Measurements from ENCODE around the gene MKLN1.
"Not testable (repeated sequence)": the region's sequence is repeated elsewhere in the genome, so short reads cannot be mapped to it uniquely, and the experiment has no call there.

Gene MKLN1

DNA sequence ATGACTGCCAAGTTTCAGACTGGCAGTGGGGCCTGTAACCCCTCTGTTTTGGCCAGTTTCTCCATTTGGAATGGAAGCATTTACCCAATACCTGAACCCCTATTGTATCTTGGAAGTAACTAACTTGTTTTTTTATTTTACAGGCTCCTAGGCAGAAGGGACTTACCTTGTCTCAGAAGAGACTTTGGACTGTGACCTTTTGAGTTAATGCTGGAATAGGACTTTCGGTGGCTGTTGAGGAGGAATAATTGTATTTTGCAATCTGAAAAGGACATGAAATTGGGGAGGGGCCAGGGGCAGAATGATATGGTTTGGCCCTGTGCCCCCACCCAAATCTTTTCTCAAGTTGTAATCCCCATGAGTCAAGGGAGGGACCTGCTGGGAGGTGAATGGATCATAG, 20.0 kb upstream of the MKLN1 start:
- H3K4me3 ChIP-seq (ENCODE audit: low read depth, low read length) = no peak overlapping the region

DNA sequence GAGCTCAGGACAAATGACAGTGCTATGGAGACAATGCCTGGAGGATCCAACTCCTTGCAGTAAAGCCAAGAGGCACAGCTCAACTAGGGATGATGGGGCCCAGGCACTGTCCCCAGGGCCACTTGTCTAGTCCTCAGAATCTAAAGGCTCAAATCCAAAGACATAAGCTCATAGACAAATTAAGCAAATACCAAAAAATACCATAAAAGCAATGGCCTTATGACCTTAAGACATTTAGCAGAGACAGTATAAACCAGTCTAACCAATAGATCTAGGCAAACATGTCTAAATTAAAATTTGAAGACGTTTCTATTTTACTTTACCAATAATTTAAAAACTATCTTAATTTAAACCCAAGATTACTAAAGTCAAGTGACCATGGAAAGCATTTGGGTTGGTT, 14.8 kb upstream of the MKLN1 start:
- H3K4me3 ChIP-seq (ENCODE audit: low read depth, low read length) = no peak overlapping the region

DNA sequence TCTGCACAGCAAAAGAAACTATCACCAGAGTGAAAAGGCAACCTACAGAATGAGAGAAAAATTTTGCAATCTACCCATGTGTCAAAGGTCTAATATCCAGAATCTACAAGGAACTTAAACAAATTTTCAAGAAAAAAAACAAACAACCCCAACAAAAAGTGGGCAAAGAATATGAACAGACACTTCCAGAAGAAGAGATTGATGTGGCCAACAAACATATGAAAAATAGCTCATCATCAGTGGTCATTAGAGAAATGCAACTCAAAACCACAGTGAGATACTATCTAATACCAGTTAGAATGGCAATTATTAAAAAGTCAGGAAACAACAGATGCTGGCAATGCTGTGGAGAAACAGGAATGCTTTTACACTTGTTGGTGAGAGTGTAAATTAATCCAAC, 7.1 kb upstream of the MKLN1 start:
- H3K4me3 ChIP-seq (ENCODE audit: low read depth, low read length) = no peak overlapping the region

DNA sequence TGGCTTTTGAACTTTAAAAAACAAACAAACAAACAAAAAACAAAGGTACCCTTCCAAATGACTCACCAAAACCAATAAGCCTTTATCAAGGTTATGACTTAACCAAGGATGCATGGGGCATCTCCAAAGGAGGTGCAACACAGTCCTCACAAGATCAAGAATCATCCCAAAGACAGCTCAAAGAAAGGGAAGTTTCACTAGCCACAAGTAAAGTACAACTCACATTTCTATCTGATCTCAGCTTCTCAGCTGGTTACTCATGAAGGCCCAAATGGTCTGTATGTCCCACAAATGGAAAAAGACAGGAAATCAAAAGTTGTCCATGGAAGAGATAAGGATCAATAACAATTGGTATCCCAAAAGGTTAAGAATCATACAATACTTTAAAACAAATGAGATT, 6.0 kb upstream of the MKLN1 start:
- H3K4me3 ChIP-seq (ENCODE audit: low read depth, low read length) = no peak overlapping the region

DNA sequence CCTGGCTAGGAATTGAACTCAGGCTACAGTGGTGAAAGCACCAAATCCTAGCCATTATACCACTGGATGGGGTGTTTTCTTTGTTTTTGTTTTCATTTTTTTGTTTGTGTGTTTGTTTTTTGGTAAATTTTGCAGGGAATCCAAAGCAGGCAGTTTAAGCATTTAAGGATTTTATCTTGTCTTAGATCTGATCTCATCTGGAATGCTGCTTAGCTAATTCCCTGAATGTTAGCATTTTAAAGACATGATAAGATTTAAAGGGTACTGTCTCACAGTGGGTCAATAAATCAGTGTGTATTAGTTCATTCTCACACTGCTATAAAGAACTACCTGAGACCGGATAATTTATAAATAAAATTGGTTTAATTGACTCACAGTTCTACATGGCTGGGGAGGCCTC, 5.6 kb upstream of the MKLN1 start:
- no peak overlapping the region for H3K4me3 ChIP-seq (ENCODE audit: low read depth, low read length)

DNA sequence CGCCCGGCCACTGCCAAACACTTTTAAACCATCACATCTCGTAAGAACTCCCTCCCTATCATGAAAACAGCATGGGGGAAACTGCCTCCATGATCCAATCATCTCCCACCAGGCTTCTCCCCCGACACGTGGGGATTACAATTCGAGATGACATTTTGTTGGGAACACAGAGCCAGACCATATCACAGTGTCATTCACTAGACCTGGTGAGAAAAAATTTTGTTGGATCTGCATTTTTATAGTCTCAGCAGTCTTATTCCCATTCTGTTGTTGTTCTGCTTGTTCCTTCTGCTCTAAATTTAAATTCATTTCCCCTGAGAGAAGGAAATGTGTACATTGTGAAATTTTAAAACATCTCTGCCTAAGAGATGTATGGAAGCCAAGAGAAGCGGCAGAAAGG, 4.8 kb upstream of the MKLN1 start:
- no peak overlapping the region for H3K4me3 ChIP-seq (ENCODE audit: low read depth, low read length)

DNA sequence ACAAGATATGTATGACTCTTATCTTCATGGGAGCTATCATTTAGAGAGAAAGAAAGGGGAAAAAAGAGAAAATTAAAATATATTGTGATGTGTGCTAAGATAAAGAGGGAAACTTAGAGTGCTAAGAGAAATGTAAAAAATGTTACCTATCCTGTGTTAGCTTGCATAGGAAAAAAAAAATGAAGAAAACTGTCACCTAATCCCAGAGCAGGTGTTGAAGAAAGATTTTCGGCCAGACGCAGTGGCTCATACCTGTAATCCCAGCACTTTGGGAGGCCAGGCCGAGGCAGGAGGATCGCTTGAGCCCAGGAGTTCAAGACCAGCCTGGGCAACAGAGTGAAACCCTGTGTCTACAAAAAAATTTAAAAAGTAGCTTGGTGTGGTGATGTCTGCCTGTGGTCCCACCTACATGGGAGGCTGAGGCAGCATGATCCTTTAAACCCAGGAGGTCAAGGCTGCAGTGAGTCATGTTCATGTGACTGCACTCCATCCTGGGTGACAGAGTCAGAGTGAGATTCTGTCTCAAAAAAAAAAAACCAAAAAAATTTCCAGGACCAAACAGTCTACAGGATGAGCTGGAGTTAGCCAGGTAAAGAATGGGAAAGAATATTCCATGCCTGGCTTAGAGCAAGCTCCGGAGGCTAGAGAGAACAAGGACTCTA, 2.4 kb upstream of the MKLN1 start:
- no peak overlapping the region for H3K4me3 ChIP-seq (ENCODE audit: low read depth, low read length)

DNA sequence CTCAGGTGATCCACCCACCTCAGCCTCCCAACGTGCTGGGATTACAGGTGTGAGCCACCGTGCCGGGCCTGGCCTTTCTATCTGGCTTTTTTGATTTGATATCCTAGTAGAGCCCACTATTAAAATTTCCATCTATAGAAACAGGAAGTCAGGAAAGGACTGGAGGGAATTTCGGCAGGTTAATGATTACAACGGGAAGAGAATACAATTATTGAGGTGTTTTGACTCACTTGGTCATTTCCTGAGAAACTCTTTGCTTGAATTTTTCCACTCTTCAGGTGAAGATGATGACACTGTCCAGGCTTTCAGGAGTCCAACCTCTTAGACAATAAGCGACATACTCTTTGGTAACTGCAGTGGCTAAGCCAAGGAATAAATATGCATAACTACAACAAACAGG, 1.1 kb upstream of the MKLN1 start:
- no peak overlapping the region for H3K4me3 ChIP-seq (ENCODE audit: low read depth, low read length)

DNA sequence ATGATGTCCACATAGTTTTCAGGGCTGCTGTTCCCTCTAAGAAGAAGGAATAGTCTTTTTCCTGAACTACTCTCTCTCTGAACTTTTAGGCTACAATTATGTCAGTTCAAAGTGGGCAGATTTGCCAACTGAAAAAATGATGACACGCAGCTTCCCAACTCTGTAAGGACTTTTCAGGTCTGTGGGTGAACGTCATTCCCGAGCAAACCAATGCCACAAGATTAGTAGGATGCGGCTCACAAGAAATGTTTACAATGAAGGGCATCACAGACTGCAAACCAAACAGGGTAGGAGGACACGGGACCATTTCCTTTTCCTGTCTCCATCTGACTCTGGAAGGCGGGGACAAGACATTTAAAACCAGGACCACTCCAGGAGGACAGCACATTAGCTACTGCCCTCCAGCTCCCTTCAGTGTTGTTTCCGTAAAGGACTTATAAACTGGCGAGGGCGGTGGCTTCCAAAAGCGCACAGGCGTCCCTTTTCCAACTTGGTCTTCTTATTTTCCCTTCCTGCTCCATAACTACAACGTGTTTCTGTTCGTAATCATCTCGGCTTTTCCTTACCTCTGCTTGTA, 539 bp upstream of the MKLN1 start:
- peak overlapping the region; percentile 78 for H3K4me3 ChIP-seq (ENCODE audit: low read depth, low read length)

DNA sequence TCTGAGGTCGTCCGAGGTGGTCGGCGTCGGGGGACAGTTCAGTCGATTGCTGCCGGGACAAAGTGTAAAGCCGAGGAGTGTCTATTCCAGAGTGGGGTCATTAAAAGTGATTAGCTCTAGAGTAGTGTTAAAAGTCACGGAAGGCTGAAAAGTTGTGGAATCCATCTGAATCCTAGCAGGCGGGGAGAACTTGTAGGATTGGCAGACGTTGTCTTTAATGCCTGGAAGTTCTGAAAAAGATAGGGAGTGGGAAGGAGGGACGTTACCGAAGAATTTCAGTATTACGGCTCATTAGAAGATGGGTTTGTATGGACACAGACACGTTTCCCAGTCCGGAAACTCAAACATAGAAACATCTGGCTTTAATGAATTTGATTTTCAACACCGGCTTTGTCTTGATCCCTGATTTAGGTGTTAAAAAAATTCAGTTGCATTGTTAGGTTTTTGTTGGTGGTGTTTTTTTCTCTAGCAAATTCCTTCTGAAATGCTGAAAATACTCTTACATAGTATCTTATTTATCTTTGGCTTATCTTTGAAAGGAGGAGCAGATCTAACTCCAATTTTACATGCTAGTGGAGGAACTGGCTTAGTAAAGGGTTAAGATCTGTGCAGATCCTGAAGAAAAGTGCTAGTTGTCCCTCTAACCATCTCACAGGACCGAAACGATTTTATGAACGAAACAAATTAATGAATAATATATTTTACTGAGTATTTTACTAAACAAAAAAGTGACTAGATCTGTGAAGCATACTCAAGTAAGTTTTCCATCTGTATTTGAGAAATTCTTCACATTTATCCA, 900 bp downstream of the MKLN1 start:
- H3K4me3 ChIP-seq (ENCODE audit: low read depth, low read length) = peak overlapping the region; percentile 78

DNA sequence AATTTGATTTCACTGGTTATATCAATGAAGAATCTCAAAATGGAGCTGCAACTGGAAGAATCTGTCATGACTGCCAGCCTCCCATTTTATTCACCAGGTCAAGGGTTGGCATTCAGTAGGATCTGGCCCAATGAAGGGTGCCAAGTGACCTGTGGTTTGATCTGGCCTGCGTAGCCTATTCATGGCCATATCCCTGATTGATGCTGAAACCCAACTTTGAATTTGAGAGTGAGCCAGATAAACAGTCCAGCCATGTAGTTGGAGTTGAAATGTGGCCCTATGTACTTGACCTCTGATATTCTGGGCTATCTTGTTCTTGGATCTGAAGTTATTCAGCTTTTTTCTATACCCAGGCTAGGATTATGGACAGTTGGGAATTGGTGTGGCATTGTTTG, 1.5 kb downstream of the MKLN1 start:
- peak overlapping the region; percentile 78 for H3K4me3 ChIP-seq (ENCODE audit: low read depth, low read length)

DNA sequence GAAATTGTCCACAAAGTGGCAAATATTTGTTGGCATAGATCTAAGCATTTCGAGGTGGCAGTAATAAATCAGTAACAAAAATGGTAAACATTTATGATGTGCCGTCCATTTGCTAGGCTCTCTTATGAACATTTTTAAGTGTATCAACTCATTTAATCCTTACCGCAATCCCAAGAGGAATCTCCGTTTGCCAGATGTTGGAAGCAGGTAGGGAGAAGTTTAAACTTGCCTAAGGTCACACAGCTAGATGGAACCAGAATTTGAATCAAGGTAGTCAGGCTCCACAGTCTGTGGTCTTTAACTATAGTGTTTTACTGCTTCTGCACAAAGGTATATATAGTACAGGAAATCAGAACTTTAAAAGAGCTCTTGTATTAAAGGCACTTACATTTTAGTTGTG, 2.6 kb downstream of the MKLN1 start:
- no peak overlapping the region for H3K4me3 ChIP-seq (ENCODE audit: low read depth, low read length)

DNA sequence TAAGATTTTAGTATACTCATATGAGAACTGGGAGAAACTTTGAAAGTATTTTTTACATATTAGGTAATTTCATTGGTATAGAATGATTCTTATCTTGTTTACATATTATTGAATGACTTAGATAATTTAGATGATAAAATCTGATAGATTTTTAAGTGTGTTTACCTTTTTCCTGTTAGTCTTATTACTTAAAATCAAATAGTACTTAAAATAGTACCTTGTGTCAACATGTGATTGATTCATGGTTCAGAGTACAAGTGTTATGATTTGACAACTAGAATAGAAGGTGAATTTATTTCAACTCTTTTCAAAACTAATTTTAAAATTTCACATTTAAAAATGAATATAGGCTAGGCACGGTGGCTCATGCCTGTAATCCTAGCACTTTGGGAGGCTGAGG, 4.1 kb downstream of the MKLN1 start:
- H3K4me3 ChIP-seq (ENCODE audit: low read depth, low read length) = no peak overlapping the region

DNA sequence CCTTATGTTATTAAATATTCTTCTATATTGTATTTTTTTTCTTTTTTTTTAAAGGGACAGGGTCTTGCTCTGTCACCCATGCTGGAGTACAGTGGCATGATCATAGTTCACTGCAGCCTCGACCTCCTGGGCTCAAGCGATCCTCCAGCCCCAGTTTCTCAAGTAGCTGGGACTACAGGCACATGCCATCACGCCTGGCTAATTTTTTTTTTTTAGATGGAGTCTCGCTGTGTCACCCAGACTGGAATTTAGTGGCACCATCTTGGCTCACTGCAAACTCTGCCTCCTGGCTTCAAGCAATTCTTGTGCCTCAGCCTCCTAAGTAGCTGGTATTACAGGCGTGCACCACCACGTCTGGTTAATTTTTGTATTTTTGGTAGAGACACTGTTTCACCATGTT, 5.1 kb downstream of the MKLN1 start:
- H3K4me3 ChIP-seq (ENCODE audit: low read depth, low read length) = not testable (repeated sequence)

DNA sequence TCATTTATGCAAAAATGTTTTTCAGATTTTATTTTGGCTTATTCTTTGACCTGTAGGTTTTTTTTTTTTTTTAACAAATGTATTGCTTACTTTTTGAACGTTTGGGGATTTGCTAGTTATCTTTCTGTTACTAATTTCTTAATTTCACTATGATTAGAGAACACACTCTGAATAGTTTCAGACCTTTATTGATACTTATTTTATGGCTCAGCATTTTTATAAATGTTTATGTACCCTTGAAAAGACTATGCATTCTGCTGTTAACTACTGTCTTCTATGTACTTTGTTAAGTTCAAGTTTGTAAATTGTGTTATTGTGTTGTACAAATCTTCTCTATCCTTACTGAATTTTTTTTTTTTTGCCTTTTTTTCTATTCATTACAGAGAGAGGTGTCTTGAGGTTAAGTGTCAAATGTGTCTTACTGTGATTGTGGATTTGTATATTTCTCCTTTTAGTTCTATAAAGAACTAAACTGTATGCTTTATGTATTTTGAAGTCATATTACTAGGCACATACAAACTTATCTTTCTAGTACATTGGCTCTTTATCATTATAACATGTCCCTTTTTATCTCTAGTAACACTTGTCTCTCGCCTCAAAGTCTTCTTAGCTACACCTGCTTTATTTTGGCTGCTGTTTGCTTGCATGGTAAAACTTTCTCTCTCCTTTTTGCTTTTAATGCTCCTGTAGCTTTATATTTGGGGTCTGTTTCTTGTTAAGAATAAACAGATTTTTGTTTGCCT, 8.1 kb downstream of the MKLN1 start:
- no peak overlapping the region for H3K4me3 ChIP-seq (ENCODE audit: low read depth, low read length)

DNA sequence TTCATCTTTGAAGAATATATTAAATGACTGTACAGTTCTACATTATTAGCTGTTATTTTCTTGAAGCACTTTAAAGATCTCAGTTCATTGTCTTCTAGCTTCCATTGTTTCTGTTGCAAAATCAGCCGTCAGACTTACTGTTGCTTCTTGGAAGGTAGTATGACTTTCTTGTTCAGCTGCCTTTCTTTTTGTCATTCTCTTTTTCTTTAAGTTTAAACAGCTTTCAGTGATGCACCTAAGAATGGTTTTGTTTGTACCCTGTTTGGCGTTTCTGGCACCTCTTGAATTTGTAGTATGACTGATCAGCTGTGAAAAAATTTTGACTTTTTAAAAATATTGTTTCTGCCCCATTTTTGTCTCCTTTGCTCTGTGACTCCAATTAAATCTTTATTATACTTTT, 9.3 kb downstream of the MKLN1 start:
- H3K4me3 ChIP-seq (ENCODE audit: low read depth, low read length) = no peak overlapping the region

DNA sequence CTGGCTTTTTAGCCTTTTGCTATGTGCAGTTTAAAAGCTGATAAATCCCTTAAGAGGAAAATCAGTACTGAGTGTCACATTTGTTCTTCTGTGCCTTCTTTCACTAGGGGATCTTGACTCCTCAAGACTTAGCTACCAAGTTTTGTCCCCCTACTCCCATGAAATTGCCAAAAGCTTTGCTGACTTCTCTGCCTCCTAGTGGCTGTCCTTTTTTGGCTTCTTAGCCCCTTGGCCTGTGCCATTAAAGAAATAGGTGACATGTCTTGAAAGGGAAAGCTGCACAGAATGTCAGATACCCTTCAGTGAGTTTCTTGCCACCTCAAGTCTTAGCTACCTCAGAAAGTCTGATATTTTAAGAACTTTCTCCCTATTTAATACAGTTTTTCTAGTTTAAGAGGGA, 10.5 kb downstream of the MKLN1 start:
- H3K4me3 ChIP-seq (ENCODE audit: low read depth, low read length) = no peak overlapping the region

DNA sequence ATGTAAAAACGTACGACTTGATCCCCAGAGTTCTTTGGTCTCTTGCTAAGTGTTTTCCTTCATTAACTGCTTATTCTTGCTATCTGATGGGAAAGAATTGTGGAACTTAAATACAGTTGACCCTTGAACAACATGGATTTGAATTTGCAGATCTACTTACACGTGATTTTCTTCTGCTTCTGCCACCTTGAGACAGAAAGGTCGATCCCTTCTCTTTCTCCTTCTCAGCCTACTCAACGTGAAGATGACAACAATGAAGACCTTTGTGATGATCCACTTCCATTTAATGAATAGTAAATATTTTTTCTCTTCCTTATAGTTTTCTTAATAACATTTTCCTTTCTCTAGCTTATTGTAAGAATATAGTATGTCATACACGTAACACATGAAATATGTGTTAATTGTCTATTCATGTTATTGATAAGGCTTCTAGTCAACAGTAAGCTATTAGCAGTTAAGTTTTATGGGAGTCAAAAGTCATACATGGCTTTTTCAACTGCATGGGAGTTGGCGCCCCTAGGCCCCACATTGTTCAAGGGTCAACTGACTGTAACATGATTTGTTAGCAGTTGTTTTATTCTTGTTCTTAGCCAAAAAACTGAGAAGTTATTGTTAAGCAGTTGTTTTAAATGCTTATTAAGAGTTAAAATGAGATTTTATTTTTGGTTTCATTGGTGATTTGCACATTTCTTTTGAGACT, 11.2 kb downstream of the MKLN1 start:
- no peak overlapping the region for H3K4me3 ChIP-seq (ENCODE audit: low read depth, low read length)

DNA sequence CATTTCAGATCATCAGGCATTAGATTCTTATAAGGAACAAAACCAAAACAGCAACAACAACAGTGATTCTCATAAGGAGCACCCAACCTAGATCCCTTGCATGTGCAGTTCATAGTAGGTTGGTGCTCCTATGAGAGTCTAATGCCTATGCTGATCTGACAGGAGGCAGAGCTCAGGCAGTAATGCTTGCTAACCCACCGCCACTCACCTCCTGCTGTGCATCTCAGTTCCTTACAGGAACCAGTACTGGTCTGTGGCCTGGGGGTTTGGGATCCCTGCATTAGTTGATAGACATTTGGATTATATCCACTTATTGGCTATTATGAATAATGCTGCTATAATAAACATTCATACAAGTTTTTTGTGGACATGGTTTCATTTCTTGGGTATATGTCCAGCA, 14.0 kb downstream of the MKLN1 start:
- H3K4me3 ChIP-seq (ENCODE audit: low read depth, low read length) = no peak overlapping the region

DNA sequence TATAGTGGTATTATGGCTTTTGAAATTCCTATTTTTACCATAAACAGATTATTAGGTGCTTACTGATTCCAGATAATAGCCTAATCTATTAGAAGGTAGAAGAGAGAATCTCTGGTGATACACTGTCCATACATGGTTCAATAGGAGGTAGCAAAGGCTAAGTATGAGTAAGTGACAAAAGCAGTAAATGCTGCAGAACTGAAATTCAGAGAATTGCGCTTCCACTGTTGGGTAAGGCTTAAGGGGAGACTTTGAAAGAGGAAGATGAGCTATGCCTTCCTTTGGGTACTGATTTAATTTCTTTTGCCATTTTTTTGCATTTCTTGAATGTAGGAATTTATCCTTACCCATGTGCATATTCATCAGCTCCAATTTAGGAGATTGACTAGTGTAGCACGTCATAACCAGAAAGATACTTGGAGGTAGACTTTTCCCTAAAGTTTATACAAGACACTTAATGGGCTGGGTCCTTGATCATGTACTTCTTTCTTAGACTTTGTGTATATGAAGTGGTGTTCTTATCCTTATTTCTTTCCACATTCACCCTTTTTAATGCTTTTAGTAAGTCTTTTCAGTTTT, 15.3 kb downstream of the MKLN1 start:
- H3K4me3 ChIP-seq (ENCODE audit: low read depth, low read length) = no peak overlapping the region
